NB4 (cell line): ENCODE results near the gene ILF2.

ENCODE experiments used
- MYC ChIP-seq: IDR thresholded peaks from 2 replicates; pipeline ENCODE4 v1.6.1; 2011; ENCODE audit warnings: low read depth, low read length
- POLR2A ChIP-seq: IDR thresholded peaks from 2 replicates; pipeline ENCODE4 v1.6.1; 2011; ENCODE audit warnings: mild to moderate bottlenecking; ENCODE audit not compliant: insufficient read length; ENCODE audit errors: extremely low read depth
- TF ChIP-seq, protein P1 (sequence below): IDR thresholded peaks from one replicate; pipeline ENCODE4 v1.5.1; 2012; ENCODE audit warnings: low read depth, low read length

DNA sequence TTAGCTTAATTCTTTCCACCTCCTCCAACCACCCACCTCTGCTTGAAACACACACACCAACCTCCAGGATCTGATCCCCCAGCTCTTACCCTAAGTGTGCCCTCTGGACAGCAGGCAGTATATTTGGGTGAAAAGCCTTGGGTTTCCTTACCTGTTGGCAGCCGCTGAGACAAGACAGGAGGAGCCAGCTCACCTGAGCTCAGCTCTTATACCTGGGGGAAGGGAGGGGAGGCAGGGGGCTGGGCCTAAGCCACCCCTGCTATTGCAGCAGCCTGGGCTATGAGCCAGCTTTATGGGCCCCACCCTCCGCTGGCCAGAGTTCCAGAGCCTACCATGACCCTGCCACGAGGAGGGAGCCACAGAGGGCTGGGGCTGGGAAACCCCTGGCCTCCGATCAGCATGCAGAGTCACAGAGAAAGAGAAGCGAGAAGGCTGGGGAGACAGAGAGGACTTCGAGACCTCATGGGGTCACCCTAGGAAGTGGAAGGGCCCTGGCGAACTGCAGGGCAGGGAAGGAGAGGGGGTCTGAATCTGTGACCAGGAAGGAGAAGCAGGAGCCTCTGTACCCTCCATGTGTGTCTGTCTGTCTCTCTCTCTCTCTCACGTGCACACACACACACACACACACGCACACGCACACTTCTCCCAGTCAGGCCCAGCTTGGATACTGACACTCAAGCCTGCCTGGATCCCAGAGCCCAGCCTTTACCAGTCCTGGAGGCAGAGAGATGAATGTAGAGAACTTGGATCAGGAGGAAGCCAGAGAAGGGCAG lies 54.5 kb downstream of the ILF2 start, which contains the start of gene S100A14:
- TF ChIP-seq MYC = no peak
- TF ChIP-seq POLR2A = no peak
- TF ChIP-seq, protein P1, sequence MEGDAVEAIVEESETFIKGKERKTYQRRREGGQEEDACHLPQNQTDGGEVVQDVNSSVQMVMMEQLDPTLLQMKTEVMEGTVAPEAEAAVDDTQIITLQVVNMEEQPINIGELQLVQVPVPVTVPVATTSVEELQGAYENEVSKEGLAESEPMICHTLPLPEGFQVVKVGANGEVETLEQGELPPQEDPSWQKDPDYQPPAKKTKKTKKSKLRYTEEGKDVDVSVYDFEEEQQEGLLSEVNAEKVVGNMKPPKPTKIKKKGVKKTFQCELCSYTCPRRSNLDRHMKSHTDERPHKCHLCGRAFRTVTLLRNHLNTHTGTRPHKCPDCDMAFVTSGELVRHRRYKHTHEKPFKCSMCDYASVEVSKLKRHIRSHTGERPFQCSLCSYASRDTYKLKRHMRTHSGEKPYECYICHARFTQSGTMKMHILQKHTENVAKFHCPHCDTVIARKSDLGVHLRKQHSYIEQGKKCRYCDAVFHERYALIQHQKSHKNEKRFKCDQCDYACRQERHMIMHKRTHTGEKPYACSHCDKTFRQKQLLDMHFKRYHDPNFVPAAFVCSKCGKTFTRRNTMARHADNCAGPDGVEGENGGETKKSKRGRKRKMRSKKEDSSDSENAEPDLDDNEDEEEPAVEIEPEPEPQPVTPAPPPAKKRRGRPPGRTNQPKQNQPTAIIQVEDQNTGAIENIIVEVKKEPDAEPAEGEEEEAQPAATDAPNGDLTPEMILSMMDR = no peak
